Nephron progenitor cell (in vitro differentiated cells): Measurements from ENCODE around the gene GALNT2.

ENCODE experiments used
- DNase-seq: peaks from one replicate; pipeline ENCODE4 v3.0.0; 2021
- H3K27ac Mint-ChIP-seq: 2 replicates; pipeline ENCODE4 v1.8.0; 2021; ENCODE audit warnings: mild to moderate bottlenecking, moderate library complexity, mixed read lengths
- H3K27me3 Mint-ChIP-seq: 2 replicates; pipeline ENCODE4 v1.8.0; 2021; ENCODE audit warnings: mild to moderate bottlenecking, low read depth, mixed read lengths; ENCODE audit not compliant: poor library complexity
- H3K36me3 Mint-ChIP-seq: 2 replicates; pipeline ENCODE4 v1.8.0; 2021; ENCODE audit warnings: low read depth, mixed read lengths
- H3K4me1 Mint-ChIP-seq: 2 replicates; pipeline ENCODE4 v1.8.0; 2021; ENCODE audit warnings: mixed read lengths
- H3K4me3 Mint-ChIP-seq: 2 replicates; pipeline ENCODE4 v1.8.0; 2021; ENCODE audit warnings: mild to moderate bottlenecking, moderate library complexity, mixed read lengths
- H3K9me3 Mint-ChIP-seq: 2 replicates; pipeline ENCODE4 v1.8.0; 2021; ENCODE audit warnings: mild to moderate bottlenecking, moderate library complexity, mixed read lengths
- CTCF ChIP-seq: fragments of 200-600 bp; sonication (generic); IDR thresholded peaks from 2 replicates; pipeline ENCODE4 v1.5.0; 2021; ENCODE audit warnings: antibody characterized with exemption

Gene GALNT2

GRCh38 chr1:230174471-230175162, 107.6 kb downstream of the GALNT2 start:
- H3K36me3 Mint-ChIP-seq, result peaks cover 16% of the 10 kb centered on the region
- TF ChIP-seq CTCF, result no peak

GRCh38 chr1:230175163-230175747, 108.2 kb downstream of the GALNT2 start:
- Mint-ChIP-seq H3K4me1 (peaks cover 76% of the 10 kb centered on the region), H3K9me3 (no peaks in the 10 kb centered on the region), H3K36me3 (peaks cover 20% of the 10 kb centered on the region), H3K4me3 (no peak overlapping the region), H3K27me3 (peaks cover 5% of the 10 kb centered on the region), H3K27ac (no peak overlapping the region)
- no peak for TF ChIP-seq CTCF
- no peak for DNase-seq

More at GRCh38 chr1:230174471-230175162, 107.6 kb downstream of the GALNT2 start:
- DNase-seq, result no peak
- Mint-ChIP-seq H3K27ac (peak overlapping the region; percentile 74), H3K9me3 (no peaks in the 10 kb centered on the region), H3K27me3 (peaks cover 5% of the 10 kb centered on the region), H3K4me1 (peaks cover 79% of the 10 kb centered on the region), H3K4me3 (no peak overlapping the region)

- peaks cover 70% of the 10 kb centered on the region for H3K4me1 Mint-ChIP-seq
- peaks cover 5% of the 10 kb centered on the region for H3K27me3 Mint-ChIP-seq
- DNase-seq, result no peak
- no peak overlapping the region for H3K27ac Mint-ChIP-seq
- H3K4me3 Mint-ChIP-seq, result no peak overlapping the region
- no peak for TF ChIP-seq CTCF
- H3K36me3 Mint-ChIP-seq, result peaks cover 26% of the 10 kb centered on the region
- no peaks in the 10 kb centered on the region for H3K9me3 Mint-ChIP-seq
Measured at GRCh38 chr1:230175839-230176238, 108.8 kb downstream of the GALNT2 start.

GRCh38 chr1:230176326-230176725, 109.3 kb downstream of the GALNT2 start:
- H3K36me3 Mint-ChIP-seq, result peaks cover 29% of the 10 kb centered on the region
- no peak overlapping the region for H3K4me3 Mint-ChIP-seq
- H3K4me1 Mint-ChIP-seq, result peaks cover 67% of the 10 kb centered on the region
- TF ChIP-seq CTCF, result no peak
- peaks cover 5% of the 10 kb centered on the region for H3K27me3 Mint-ChIP-seq
- no peak for DNase-seq
- no peaks in the 10 kb centered on the region for H3K9me3 Mint-ChIP-seq
- H3K27ac Mint-ChIP-seq, result no peak overlapping the region

GRCh38 chr1:230176871-230177411, 109.9 kb downstream of the GALNT2 start:
- H3K4me3 Mint-ChIP-seq, result no peak overlapping the region
- TF ChIP-seq CTCF, result no peak
- no peak overlapping the region for H3K27ac Mint-ChIP-seq
- H3K27me3 Mint-ChIP-seq, result peaks cover 5% of the 10 kb centered on the region
- peaks cover 61% of the 10 kb centered on the region for H3K4me1 Mint-ChIP-seq
- no peaks in the 10 kb centered on the region for H3K9me3 Mint-ChIP-seq
- DNase-seq, result peak; percentile 42
- peaks cover 29% of the 10 kb centered on the region for H3K36me3 Mint-ChIP-seq
